LHCN-M2 (cell line): ENCODE results near the gene MMAA. TPM values are rescaled to one million over a fixed set of nuclear protein-coding genes. Genes with fewer than 3 reads are reported as not detected.
"Not testable (repeated sequence)": the region's sequence is repeated elsewhere in the genome, so short reads cannot be mapped to it uniquely, and the experiment has no call there.

ENCODE experiments used
- DNase-seq: peaks from one replicate; pipeline ENCODE4 v3.0.0-alpha.2; 2012; ENCODE audit warnings: low read depth
- total RNA-seq: library from RNA; depleted of rRNA; stranded (reverse); fragments of >200 nt; gene quantifications from 2 replicates; pipeline ENCODE4 v1.2.3, GENCODE V29; 2014

The MMAA gene
- total RNA-seq, 1 experiment from 2014 or later, result 6.5 TPM

GRCh38 chr4:145635117-145635516 lies 15.9 kb downstream of the MMAA start:
- DNase-seq, result no peak

- no peak for DNase-seq
Measured at GRCh38 chr4:145635630-145636029, 16.4 kb downstream of the MMAA start.

GRCh38 chr4:145639186-145639698 lies 20.1 kb downstream of the MMAA start:
- DNase-seq, result no peak

GRCh38 chr4:145640236-145640635 lies 21.1 kb downstream of the MMAA start:
- DNase-seq, result peak; percentile 53

- DNase-seq, result no peak
Measured at GRCh38 chr4:145643295-145643694, 24.1 kb downstream of the MMAA start.

- DNase-seq, result no peak
Measured at GRCh38 chr4:145644699-145645098, 25.5 kb downstream of the MMAA start.

GRCh38 chr4:145656156-145656555 lies 37.0 kb downstream of the MMAA start:
- DNase-seq, result no peak

- no peak for DNase-seq
Measured at GRCh38 chr4:145660064-145660463, 40.9 kb downstream of the MMAA start.

- no peak for DNase-seq
Measured at GRCh38 chr4:145663194-145663593, 44.0 kb downstream of the MMAA start.

GRCh38 chr4:145665773-145666172 lies 46.6 kb downstream of the MMAA start:
- no peak for DNase-seq

- DNase-seq, result no peak
Measured at GRCh38 chr4:145670422-145670821, 51.2 kb downstream of the MMAA start.

GRCh38 chr4:145679520-145679919 lies 60.3 kb downstream of the MMAA start:
- peak; percentile 96 for DNase-seq

- peak; percentile 87 for DNase-seq
Measured at GRCh38 chr4:145679991-145680455, 60.8 kb downstream of the MMAA start, which contains the start of gene C4orf51. Gene C4orf51 (plus strand): TSS chr4:145680146. CDS start chr4:145680204, 58 bp downstream.

- DNase-seq, result no peak
Measured at GRCh38 chr4:145680902-145681301, 61.7 kb downstream of the MMAA start.

GRCh38 chr4:145681518-145681917 lies 62.3 kb downstream of the MMAA start:
- DNase-seq, result no peak

GRCh38 chr4:145681956-145682355 lies 62.8 kb downstream of the MMAA start:
- peak; percentile 31 for DNase-seq

GRCh38 chr4:145686991-145687390 lies 67.8 kb downstream of the MMAA start:
- no peak for DNase-seq

GRCh38 chr4:145690610-145691009 lies 71.4 kb downstream of the MMAA start:
- no peak for DNase-seq

- DNase-seq, result not testable (repeated sequence)
Measured at GRCh38 chr4:145691416-145691815, 72.2 kb downstream of the MMAA start.

- peak; percentile 37 for DNase-seq
Measured at GRCh38 chr4:145694929-145695328, 75.7 kb downstream of the MMAA start.

GRCh38 chr4:145697332-145697731 lies 78.1 kb downstream of the MMAA start:
- no peak for DNase-seq

- no peak for DNase-seq
Measured at GRCh38 chr4:145698507-145698906, 79.3 kb downstream of the MMAA start.

- DNase-seq, result no peak
Measured at GRCh38 chr4:145703850-145704497, 84.8 kb downstream of the MMAA start.
